Measurements from ENCODE around the gene GNAT3.

DNA sequence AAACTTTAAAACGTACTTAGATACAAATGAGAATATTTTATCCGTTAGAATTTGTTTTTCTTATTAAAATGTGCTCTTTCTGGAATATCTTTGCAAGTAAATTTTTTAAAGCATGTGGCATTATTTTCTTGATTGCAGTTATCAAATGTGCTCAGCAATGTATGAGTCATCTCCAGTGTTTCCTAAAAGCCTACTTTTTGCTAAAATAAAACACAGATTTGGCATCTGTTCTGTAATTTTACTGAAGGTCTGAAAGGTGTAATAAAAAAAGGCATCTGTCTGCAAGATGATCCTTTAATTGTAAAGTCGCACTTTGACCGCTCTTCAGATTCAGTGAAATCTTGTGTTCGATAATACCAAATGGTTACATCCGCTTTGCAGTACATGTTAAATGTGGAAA lies 3.4 kb downstream of the GNAT3 start:
- TF ChIP-seq, protein P1, sequence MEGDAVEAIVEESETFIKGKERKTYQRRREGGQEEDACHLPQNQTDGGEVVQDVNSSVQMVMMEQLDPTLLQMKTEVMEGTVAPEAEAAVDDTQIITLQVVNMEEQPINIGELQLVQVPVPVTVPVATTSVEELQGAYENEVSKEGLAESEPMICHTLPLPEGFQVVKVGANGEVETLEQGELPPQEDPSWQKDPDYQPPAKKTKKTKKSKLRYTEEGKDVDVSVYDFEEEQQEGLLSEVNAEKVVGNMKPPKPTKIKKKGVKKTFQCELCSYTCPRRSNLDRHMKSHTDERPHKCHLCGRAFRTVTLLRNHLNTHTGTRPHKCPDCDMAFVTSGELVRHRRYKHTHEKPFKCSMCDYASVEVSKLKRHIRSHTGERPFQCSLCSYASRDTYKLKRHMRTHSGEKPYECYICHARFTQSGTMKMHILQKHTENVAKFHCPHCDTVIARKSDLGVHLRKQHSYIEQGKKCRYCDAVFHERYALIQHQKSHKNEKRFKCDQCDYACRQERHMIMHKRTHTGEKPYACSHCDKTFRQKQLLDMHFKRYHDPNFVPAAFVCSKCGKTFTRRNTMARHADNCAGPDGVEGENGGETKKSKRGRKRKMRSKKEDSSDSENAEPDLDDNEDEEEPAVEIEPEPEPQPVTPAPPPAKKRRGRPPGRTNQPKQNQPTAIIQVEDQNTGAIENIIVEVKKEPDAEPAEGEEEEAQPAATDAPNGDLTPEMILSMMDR (conservative IDR thresholded peaks at IDR 0.05; ENCODE audit: low read length): no peak
- TF ChIP-seq EZH2phosphoT487 (IDR thresholded peaks at IDR 0.05; ENCODE audit: borderline replicate concordance): no peak
